ENCODE measurements around the gene ZC3H12C. TPM values are rescaled to one million over a fixed set of nuclear protein-coding genes. Genes with fewer than 3 reads are reported as not detected.
A peak's percentile ranks its signal among the peaks of the same experiment; 100 is the strongest.

Gene ZC3H12C
- total RNA-seq (under 1 TPM; 0.03 to 0.08 TPM), polyA plus RNA-seq (not detected), total RNA-seq (0 to 0.17 (median 0) reads per million in 6 experiments)

- ATAC-seq (peak; percentile 55 to 66), DNase-seq (peak in 1 of 10 donors; percentile 7)
- Mint-ChIP-seq H3K4me1 (peaks cover 0 to 14% (median 7%) of the 10 kb centered on the region in 4 donors), H3K36me3 (no peaks in the 10 kb centered on the region), H3K9me3 (peaks cover 0 to 4% (median 0%) of the 10 kb centered on the region in 9 donors), H3K4me3 (peak within 1 kb of the TSS; percentile 71 to 86 (median 83)), H3K27ac (peak within 1 kb of the TSS in 1 of 10 donors; percentile 71), H3K27me3 (peaks cover 24 to 44% (median 34%) of the 10 kb centered on the region in 5 donors)
- POLR2A ChIA-PET = no interaction called here
Observed at GRCh38 chr11:110092515-110093406, at the start of gene ZC3H12C. Gene ZC3H12C (plus strand): TSS chr11:110093392. CDS start chr11:110093412, 20 bp downstream.

- Mint-ChIP-seq H3K4me3 (no peak overlapping the region), H3K36me3 (no peaks in the 10 kb centered on the region), H3K4me1 (no peaks in the 10 kb centered on the region), H3K27ac (no peak overlapping the region), H3K9me3 (peaks cover 0 to 7% (median 0%) of the 10 kb centered on the region in 9 donors), H3K27me3 (peaks cover 3 to 24% (median 19%) of the 10 kb centered on the region in 5 donors)
- DNase-seq = no peak
- no peak for ATAC-seq
- POLR2A ChIA-PET = no interaction called here
Observed at GRCh38 chr11:110044226-110044968, 48.8 kb upstream of the ZC3H12C start.

DNA sequence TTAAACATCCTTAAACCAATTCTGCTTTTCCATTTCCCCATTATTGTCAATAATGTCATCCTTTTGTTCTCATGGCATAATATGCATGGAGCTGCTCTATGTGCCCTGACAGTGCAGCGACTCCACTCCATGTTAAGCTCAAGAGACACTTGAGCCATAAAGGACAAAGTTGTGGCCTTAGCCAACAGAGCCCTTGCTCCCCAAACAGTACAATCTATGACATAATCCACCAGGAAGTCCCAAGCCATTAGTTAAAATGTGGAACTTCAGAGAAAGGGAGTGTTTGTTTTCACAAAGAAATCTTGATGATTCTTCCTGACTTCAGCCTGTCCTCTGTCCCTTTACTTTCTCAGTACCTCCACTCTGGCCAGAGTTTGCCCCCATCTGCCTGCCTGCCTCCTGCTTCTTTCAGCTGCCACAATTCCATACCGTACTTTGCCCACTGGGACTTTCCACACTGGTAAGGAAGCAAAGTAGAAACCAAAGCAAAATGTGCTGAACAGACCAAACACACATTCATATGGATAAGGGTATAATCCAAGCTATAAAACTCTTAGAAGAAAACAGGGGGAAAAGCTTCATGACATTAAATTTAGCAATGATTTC, 46.3 kb upstream of the ZC3H12C start:
- POLR2A ChIA-PET = no interaction called here

DNA sequence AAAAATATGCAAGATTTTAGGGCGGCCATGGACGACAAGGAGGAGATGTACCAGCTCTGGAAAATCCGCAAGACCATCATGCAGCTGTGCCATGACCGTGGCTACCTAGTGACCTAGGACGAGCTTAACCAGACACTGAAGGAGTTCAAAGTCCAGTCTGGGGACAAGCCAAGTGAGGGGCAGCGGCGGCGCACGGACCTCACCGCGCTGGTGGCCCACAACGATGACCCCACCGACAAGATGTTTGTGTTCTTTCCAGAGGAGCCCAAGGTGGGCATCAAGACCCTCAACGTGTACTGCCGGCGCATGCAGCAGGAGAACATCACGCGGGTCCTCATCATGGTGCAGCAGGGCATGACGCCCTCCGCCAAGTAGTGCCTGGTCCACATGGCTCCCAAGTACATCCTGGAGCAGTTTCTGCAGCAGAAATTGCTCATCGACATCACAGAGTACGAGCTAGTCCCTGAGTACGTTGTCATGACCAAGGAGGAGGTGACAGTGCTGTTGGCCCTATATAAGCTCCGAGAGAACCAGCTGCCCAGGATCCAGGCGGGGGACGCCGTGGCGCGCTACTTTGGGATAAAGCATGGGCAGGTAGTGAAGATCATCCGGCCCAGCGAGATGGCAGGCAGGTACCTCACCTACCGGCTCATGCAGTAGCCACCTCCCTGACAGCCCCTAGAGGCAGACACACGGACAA, 43.5 kb upstream of the ZC3H12C start:
- peaks cover 0 to 19% (median 3%) of the 10 kb centered on the region in 3 donors for H3K36me3 Mint-ChIP-seq
- peaks cover 5 to 27% (median 17%) of the 10 kb centered on the region in 9 donors for H3K9me3 Mint-ChIP-seq
- peaks cover 0 to 3% (median 0%) of the 10 kb centered on the region in 5 donors for H3K27me3 Mint-ChIP-seq
- DNase-seq (no peak), ATAC-seq (no peak)
- H3K4me1 Mint-ChIP-seq = no peaks in the 10 kb centered on the region
- no peak overlapping the region for H3K27ac Mint-ChIP-seq
- H3K4me3 Mint-ChIP-seq = no peak overlapping the region
- POLR2A ChIA-PET = no interaction called here

More for the DNA sequence above, 46.3 kb upstream of the ZC3H12C start:
- DNase-seq (no peak), ATAC-seq (no peak)
- H3K36me3 Mint-ChIP-seq = peaks cover 0 to 1% (median 0%) of the 10 kb centered on the region in 3 donors
- H3K4me1 Mint-ChIP-seq = no peaks in the 10 kb centered on the region
- H3K9me3 Mint-ChIP-seq = peaks cover 0 to 10% (median 3%) of the 10 kb centered on the region in 9 donors
- no peak overlapping the region for H3K4me3 Mint-ChIP-seq
- H3K27ac Mint-ChIP-seq = no peak overlapping the region
- peaks cover 0 to 24% (median 11%) of the 10 kb centered on the region in 5 donors for H3K27me3 Mint-ChIP-seq

GRCh38 chr11:110050201-110050506, 43.0 kb upstream of the ZC3H12C start:
- H3K4me3 Mint-ChIP-seq = no peak overlapping the region
- peaks cover 5 to 27% (median 17%) of the 10 kb centered on the region in 9 donors for H3K9me3 Mint-ChIP-seq
- H3K27me3 Mint-ChIP-seq = peaks cover 0 to 3% (median 0%) of the 10 kb centered on the region in 5 donors
- H3K4me1 Mint-ChIP-seq = no peaks in the 10 kb centered on the region
- DNase-seq (no peak), ATAC-seq (no peak)
- POLR2A ChIA-PET = no interaction called here
- H3K36me3 Mint-ChIP-seq = peaks cover 0 to 19% (median 3%) of the 10 kb centered on the region in 3 donors
- H3K27ac Mint-ChIP-seq = no peak overlapping the region

GRCh38 chr11:110053848-110054414, 39.3 kb upstream of the ZC3H12C start:
- no peak for DNase-seq
- ATAC-seq = no peak
- Mint-ChIP-seq H3K4me1 (no peaks in the 10 kb centered on the region), H3K27ac (no peak overlapping the region), H3K27me3 (peaks cover 0 to 3% (median 0%) of the 10 kb centered on the region in 5 donors), H3K36me3 (peaks cover 0 to 19% (median 3%) of the 10 kb centered on the region in 3 donors), H3K9me3 (peaks cover 5 to 28% (median 16%) of the 10 kb centered on the region in 9 donors), H3K4me3 (no peak overlapping the region)
- POLR2A ChIA-PET = no interaction called here

GRCh38 chr11:110056956-110057355, 36.2 kb upstream of the ZC3H12C start:
- H3K4me1 Mint-ChIP-seq = no peaks in the 10 kb centered on the region
- POLR2A ChIA-PET = no interaction called here
- no peak overlapping the region for H3K4me3 Mint-ChIP-seq
- H3K36me3 Mint-ChIP-seq = peaks cover 0 to 17% (median 3%) of the 10 kb centered on the region in 3 donors
- no peak overlapping the region for H3K27ac Mint-ChIP-seq
- ATAC-seq = no peak
- H3K27me3 Mint-ChIP-seq = peaks cover 0 to 4% (median 2%) of the 10 kb centered on the region in 5 donors
- no peak for DNase-seq
- peaks cover 5 to 20% (median 13%) of the 10 kb centered on the region in 9 donors for H3K9me3 Mint-ChIP-seq

DNA sequence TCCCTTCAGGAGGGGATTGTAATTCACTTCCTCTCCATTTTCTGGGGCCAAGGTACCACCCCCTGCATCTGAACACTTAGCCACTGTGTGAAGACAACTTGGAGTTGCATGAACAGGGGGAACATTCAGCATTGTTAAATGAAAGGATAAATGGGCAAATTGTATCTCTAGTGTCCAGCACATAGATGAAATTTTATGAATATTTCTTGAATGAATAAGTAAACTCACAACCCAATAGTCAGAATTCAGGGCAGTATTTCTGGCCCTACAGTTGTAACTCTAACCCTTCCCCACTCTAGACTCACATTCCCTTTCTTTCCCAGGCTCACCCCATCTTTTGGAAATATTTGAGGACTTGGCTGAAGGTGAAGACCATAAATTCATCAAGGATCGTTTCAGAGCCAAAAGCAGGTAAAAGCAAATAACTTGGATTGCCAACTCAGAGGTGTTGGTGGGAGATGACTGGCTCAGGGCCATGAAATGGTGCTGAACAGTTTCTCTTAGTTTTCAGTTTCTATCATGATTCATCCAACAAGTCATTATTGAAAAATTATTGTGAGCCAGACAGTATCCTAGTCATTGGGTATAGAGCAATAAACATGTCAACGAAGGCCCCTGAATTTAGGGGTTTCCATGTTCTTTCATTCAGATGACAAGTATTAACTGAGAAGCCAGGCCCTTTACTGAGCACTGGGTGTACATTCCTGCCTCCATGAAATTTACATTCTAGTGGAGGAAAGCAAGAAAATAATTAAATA, 33.3 kb upstream of the ZC3H12C start:
- POLR2A ChIA-PET = no interaction called here
- H3K4me3 Mint-ChIP-seq = no peak overlapping the region
- H3K4me1 Mint-ChIP-seq = no peaks in the 10 kb centered on the region
- no peak overlapping the region for H3K27ac Mint-ChIP-seq
- DNase-seq (no peak), ATAC-seq (no peak)
- peaks cover 4 to 14% (median 7%) of the 10 kb centered on the region in 5 donors for H3K27me3 Mint-ChIP-seq
- H3K36me3 Mint-ChIP-seq = no peaks in the 10 kb centered on the region
- H3K9me3 Mint-ChIP-seq = peaks cover 0 to 2% (median 0%) of the 10 kb centered on the region in 9 donors

- no peak overlapping the region for H3K27ac Mint-ChIP-seq
- POLR2A ChIA-PET = no interaction called here
- H3K9me3 Mint-ChIP-seq = peaks cover 0 to 2% (median 0%) of the 10 kb centered on the region in 9 donors
- no peaks in the 10 kb centered on the region for H3K4me1 Mint-ChIP-seq
- ATAC-seq (no peak), DNase-seq (no peak)
- peaks cover 4 to 14% (median 7%) of the 10 kb centered on the region in 5 donors for H3K27me3 Mint-ChIP-seq
- H3K36me3 Mint-ChIP-seq = no peaks in the 10 kb centered on the region
- H3K4me3 Mint-ChIP-seq = no peak overlapping the region
Observed at GRCh38 chr11:110061296-110061695, 31.9 kb upstream of the ZC3H12C start.

GRCh38 chr11:110062247-110062646, 30.9 kb upstream of the ZC3H12C start:
- H3K9me3 Mint-ChIP-seq = peaks cover 0 to 2% (median 0%) of the 10 kb centered on the region in 9 donors
- H3K36me3 Mint-ChIP-seq = no peaks in the 10 kb centered on the region
- POLR2A ChIA-PET = no interaction called here
- DNase-seq (no peak), ATAC-seq (no peak)
- H3K4me3 Mint-ChIP-seq = no peak overlapping the region
- no peak overlapping the region for H3K27ac Mint-ChIP-seq
- H3K4me1 Mint-ChIP-seq = no peaks in the 10 kb centered on the region
- peaks cover 3 to 14% (median 7%) of the 10 kb centered on the region in 5 donors for H3K27me3 Mint-ChIP-seq

GRCh38 chr11:110065189-110065588, 28.0 kb upstream of the ZC3H12C start:
- DNase-seq = no peak
- H3K27me3 Mint-ChIP-seq = peaks cover 3 to 20% (median 7%) of the 10 kb centered on the region in 5 donors
- peaks cover 0 to 3% (median 0%) of the 10 kb centered on the region in 4 donors for H3K4me1 Mint-ChIP-seq
- H3K9me3 Mint-ChIP-seq = no peaks in the 10 kb centered on the region
- ATAC-seq = no peak
- no peaks in the 10 kb centered on the region for H3K36me3 Mint-ChIP-seq
- POLR2A ChIA-PET = no interaction called here
- no peak overlapping the region for H3K4me3 Mint-ChIP-seq
- no peak overlapping the region for H3K27ac Mint-ChIP-seq

Measured in naive thymus-derived CD8-positive, alpha-beta T cell (primary cell).